Stomach (tissue), 19 donors: Measurements from ENCODE around the gene LRRC63. TPM values are rescaled to one million over a fixed set of nuclear protein-coding genes. Genes with fewer than 3 reads are reported as not detected.
"Not testable (repeated sequence)": the region's sequence is repeated elsewhere in the genome, so short reads cannot be mapped to it uniquely, and the experiment has no call there.

Source experiments
- DNase-seq, 2 donors: peaks; one replicate each; pipeline versions ENCODE4 v3.0.0 to v3.0.0-alpha.2; 2013 to 2019
- H3K27ac ChIP-seq, 5 donors: fragments of 200-600 bp in 4 of 5; sonication (generic) in 4 of 5; one replicate each; pipeline ENCODE4 v1.5.1; 2013 to 2019; ENCODE audit warnings: mild to moderate bottlenecking in 1 of 5, moderate library complexity in 1 of 5
- H3K27me3 ChIP-seq, 3 donors: fragments of 200-600 bp; sonication (generic); one replicate each; pipeline ENCODE4 v1.5.1; 2017 to 2019; ENCODE audit warnings: mixed run types in 1 of 3
- H3K36me3 ChIP-seq, 4 donors: fragments of 200-600 bp; sonication (generic); 1 replicate in 3 of 4; 2 replicates in 1 of 4; pipeline ENCODE4 v1.5.1; 2016 to 2019
- H3K4me1 ChIP-seq, 4 donors: fragments of 200-600 bp; sonication (generic); one replicate each; pipeline ENCODE4 v1.5.1; 2016 to 2019
- H3K4me3 ChIP-seq, 4 donors: fragments of 200-600 bp; sonication (generic) in 3 of 4; one replicate each; pipeline ENCODE4 v1.5.1; 2016 to 2019; ENCODE audit warnings: mild to moderate bottlenecking in 1 of 4
- H3K9me3 ChIP-seq, 4 donors: fragments of 200-600 bp; sonication (generic); one replicate each; pipeline ENCODE4 v1.5.1; 2016 to 2019
- EP300 ChIP-seq: sonication (generic); formaldehyde crosslinking; IDR thresholded peaks from one replicate; pipeline ENCODE4 v1.6.1; 2017; ENCODE audit warnings: antibody characterized with exemption
- POLR2A ChIP-seq, 4 donors: fragments of 450-650 bp; IDR thresholded peaks; one replicate each; pipeline ENCODE4 v1.6.1; 2016; ENCODE audit warnings: antibody characterized with exemption in 4 of 4, control low read depth in 2 of 4, mild to moderate bottlenecking in 1 of 4, moderate library complexity in 1 of 4
- POLR2AphosphoS5 ChIP-seq, 3 donors: sonication (generic); formaldehyde crosslinking; IDR thresholded peaks; one replicate each; pipeline ENCODE4 v1.6.1; 2016; ENCODE audit warnings: antibody characterized with exemption in 3 of 3
- WGBS, 5 donors: extraction: QIAGEN DNeasy Blood & Tissue Kit in 3 of 5; methylation state at CpG; one replicate each; pipeline versions ENCODE4 v1.1.5 to v1.1.7; 2013 to 2018; 5-methylcytosine and 5-hydroxymethylcytosine counted together
- intact Hi-C: fragments of 100-400 bp; cut with DNase I; formaldehyde crosslinking; loops from one replicate; pipeline ENCODE4 v1.15.1; 2023; ENCODE audit warnings: low total_unique reads
- long read RNA-seq, 10 donors: transcript quantifications; one replicate each; lab custom pipeline, GENCODE V29; 2026
- polyA plus RNA-seq, 3 donors: library from polyadenylated mRNA; stranded (reverse); fragments of 200-250 nt; gene quantifications; one replicate each; pipeline ENCODE4 v1.2.3, GENCODE V29; 2013
- total RNA-seq, 5 donors: library from RNA; depleted of rRNA; stranded (reverse); fragments of >200 nt; gene quantifications; one replicate each; pipeline versions ENCODE4 v1.1.0 to v1.2.3, GENCODE V29; 2014 to 2016
- TF ChIP-seq, protein P1 (sequence below), 7 experiments: fragments of 450-650 bp in 4 of 7; fragments of 200-600 bp in 3 of 7; sonication (generic) in 3 of 7; IDR thresholded peaks; one replicate each; pipeline ENCODE4 v1.5.1; 2016 to 2019; ENCODE audit warnings: antibody characterized with exemption in 7 of 7, control low read depth in 2 of 7, mild to moderate bottlenecking in 1 of 7
- donor health status: healthy with polysubstance abuse.
- donor health status: Bipolar disorder and iron deficiency.
- donor health status: healthy.

Gene LRRC63, protein sequence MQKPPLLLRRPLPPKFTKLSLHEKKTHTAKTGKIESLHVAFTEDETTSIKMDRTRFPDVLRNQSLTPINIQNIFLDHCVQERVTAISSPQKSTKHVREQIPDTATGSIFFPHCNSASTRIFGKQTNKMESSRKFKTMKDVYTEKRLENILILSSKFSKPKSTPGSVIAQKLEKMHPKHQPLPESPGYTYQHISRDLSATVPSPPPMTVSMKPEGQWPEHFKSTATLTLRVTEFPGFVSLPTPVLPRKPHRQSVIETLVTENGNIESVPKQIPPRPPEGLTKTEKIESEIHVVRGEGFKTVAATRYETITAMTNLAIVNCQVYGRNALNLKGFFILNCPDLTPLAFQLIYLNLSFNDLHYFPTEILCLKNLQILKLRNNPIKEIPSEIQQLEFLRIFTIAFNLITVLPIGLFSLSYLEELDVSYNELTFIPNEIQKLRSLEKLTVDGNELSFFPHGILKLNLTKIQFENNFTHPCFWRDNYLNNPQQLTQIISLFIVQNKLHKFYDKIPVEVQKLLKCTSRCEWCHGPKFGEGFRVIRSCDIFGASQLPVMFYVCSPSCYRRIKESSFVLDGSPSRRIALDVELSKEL
- total RNA-seq, result under 1 TPM in 1 of 5 donors, not detected in 4; 0.73 TPM
- not detected for polyA plus RNA-seq
- long read RNA-seq, donor 1, result 0 reads
- long read RNA-seq, donor 2, result 0 reads
- long read RNA-seq, donor 3, result 0 reads
- long read RNA-seq, donor 4, result 0 reads
- long read RNA-seq, donor 5, result 0 reads
- long read RNA-seq, donor 6, result 0 reads
- long read RNA-seq, donor 7, result 0 reads
- long read RNA-seq, donor 8, result 0 reads
- long read RNA-seq, donor 9, result 0 reads
- long read RNA-seq, donor 10, result 0 reads

DNA sequence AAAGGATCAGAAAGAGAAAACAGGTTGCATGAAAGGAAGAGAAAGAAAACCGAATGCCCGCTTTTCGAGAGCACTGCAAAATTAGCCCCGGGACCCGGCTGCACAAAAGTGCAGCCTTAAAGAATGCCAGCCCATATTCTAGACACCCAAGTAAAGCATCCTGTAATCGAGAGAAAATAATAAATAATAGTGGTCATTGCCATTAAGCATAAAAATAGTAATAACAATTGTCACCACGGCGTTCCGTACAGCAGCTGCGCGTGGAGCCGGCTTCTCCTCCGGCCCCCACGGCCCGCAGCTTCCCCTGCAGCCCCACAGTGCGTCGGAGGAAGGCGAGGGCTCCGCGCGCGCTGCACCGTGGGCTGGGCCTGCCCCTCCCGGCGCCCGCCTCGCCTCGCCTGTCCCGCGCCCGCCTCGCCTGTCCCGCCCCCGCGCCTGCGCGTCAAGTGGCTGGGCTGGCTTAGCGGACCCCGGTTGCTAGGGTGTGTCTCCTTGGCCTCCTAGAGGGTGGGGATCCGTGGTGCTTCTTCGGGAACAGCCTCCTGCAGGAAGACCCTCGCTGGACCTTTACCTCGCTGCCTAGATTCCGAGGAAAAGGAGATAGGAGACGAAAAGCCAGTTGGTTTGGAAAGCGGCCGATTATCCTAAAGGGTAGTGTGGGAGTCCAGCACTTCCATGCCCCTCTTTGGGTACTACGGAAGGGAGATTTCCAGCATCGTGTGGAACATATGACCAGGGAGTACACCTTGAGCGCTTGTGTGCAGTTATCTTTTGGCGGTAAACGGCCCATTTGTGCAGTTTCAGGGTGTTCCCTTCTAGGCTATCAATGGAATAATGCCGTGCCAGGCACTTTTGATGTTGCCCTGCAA, at the start of gene LRRC63:
LRRC63 (plus strand) TSS at position 446 of the 869 bp plus-strand sequence. CDS start 1,107 bp downstream, outside the sequence.
- H3K27ac ChIP-seq, result peak within 1 kb of the TSS in 4 of 5 donors; percentile 52 to 64 (median 61)
- no peaks in the 10 kb centered on the region for H3K36me3 ChIP-seq
- H3K9me3 ChIP-seq, result peaks cover 0 to under 1% (median under 1%) of the 10 kb centered on the region in 4 donors
- H3K4me1 ChIP-seq, result peaks cover 0 to 20% (median 14%) of the 10 kb centered on the region in 4 donors
- H3K27me3 ChIP-seq, result no peaks in the 10 kb centered on the region
- WGBS, 5 donors, result 1 to 3% (median 2%) methylated on average over 43 to 53 of the region's 53 CpGs
- peak in 2 of 3 donors; percentile 20 to 34 for TF ChIP-seq POLR2AphosphoS5 (IDR thresholded peaks at IDR 0.05)
- TF ChIP-seq POLR2A (IDR thresholded peaks at IDR 0.05), result no peak
- peak; percentile 87 to 93 for DNase-seq
- intact Hi-C loops, result no loop called here
- H3K4me3 ChIP-seq, result peak within 1 kb of the TSS; percentile 47 to 63 (median 56)

DNA sequence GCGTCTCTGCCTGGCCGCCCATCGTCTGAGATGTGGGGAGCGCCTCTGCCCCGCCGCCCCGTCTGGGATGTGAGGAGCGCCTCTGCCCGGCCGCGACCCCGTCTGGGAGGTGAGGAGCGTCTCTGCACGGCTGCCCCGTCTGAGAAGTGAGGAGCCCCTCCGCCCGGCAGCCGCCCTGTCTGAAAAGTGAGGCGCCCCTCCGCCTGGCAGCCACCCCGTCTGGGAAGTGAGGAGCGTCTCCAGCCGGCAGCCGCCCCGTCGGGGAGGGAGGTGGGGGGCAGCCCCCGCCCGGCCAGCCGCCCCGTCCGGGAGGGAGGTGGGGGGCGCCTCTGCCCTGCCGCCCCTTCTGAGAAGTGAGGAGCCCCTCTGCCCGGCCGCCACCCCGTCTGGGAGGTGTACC, 49.0 kb upstream of the LRRC63 start:
- WGBS, 5 donors, result 94 to 99% (median 97%) methylated on average over 20 to 36 of the region's 36 CpGs
- intact Hi-C loops, result not testable (repeated sequence)

DNA sequence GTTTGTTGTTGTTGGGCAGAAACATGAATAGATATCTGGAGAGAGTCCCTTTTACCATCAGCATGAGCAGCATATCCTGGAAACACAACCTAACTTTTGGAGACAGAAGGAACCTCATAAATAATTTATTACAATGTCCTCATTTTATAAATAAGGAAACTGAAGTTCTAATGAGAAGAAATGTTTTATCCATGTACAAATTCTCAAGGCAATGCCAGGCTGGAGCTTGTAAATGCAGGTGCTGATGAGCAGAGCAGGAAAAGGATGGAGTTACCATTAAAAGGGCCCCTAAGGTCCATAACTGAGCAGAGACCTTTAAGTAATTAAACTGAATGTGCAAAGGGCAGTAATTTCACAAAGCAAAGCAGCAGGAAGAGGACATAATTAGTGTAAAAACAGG, 47.1 kb upstream of the LRRC63 start:
- intact Hi-C loops, result no loop called here

More for the DNA sequence above, 49.0 kb upstream of the LRRC63 start:
- not testable (repeated sequence) for H3K27ac ChIP-seq, H3K27me3 ChIP-seq, DNase-seq, H3K4me3 ChIP-seq, H3K36me3 ChIP-seq, H3K9me3 ChIP-seq
- peaks cover 0 to 33% (median 3%) of the 10 kb centered on the region in 4 donors for H3K4me1 ChIP-seq

DNA sequence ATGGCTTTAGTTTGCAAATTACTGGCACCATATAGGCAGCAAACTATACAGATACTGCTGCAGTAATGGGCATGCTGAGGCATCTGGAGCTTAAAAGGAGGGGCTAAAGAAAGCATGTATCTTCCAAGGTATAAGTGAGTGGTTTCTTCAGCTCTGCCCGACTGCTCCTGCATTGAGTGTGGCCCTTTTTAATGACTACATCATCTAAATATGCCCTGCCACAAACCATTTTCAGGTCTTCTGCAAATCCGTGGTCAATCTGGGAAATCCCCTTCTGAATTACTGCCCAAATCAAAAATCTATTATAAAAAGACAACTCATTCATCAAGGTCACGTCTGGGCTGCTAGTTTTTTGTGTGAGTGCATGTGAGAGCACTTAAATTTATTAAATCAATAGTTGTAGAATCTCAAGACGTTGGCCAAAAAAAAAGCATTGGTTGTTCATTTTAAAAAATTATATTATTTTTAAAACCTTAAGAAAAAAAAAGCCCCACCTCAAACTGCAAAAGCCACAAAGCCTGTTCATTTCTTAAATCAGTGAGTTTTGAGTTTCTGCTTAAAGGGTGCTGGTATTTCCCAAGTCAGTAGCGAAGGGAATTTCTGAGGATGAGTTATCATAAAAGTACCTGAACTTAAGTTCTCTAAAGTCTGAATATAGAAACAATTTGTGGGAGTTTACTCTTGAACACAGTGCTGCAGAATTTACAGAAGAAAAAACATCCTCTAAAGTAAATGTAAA, 46.1 kb upstream of the LRRC63 start:
- intact Hi-C loops, result no loop called here
- H3K9me3 ChIP-seq, result no peaks in the 10 kb centered on the region
- H3K4me3 ChIP-seq, result no peak overlapping the region
- no peaks in the 10 kb centered on the region for H3K36me3 ChIP-seq
- H3K27me3 ChIP-seq, result no peaks in the 10 kb centered on the region
- H3K4me1 ChIP-seq, result peaks cover 0 to 40% (median under 1%) of the 10 kb centered on the region in 4 donors
- no peak for DNase-seq
- 50 to 62% (median 53%) methylated on average over 5 of the region's 5 CpGs for WGBS, 5 donors
- no peak for TF ChIP-seq EP300
- TF ChIP-seq, protein P1, sequence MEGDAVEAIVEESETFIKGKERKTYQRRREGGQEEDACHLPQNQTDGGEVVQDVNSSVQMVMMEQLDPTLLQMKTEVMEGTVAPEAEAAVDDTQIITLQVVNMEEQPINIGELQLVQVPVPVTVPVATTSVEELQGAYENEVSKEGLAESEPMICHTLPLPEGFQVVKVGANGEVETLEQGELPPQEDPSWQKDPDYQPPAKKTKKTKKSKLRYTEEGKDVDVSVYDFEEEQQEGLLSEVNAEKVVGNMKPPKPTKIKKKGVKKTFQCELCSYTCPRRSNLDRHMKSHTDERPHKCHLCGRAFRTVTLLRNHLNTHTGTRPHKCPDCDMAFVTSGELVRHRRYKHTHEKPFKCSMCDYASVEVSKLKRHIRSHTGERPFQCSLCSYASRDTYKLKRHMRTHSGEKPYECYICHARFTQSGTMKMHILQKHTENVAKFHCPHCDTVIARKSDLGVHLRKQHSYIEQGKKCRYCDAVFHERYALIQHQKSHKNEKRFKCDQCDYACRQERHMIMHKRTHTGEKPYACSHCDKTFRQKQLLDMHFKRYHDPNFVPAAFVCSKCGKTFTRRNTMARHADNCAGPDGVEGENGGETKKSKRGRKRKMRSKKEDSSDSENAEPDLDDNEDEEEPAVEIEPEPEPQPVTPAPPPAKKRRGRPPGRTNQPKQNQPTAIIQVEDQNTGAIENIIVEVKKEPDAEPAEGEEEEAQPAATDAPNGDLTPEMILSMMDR (IDR thresholded peaks at IDR 0.05), result no peak
- no peak for TF ChIP-seq POLR2AphosphoS5 (IDR thresholded peaks at IDR 0.05)
- no peak for TF ChIP-seq POLR2A (IDR thresholded peaks at IDR 0.05)
- H3K27ac ChIP-seq, result no peak overlapping the region

More for the DNA sequence above, 47.1 kb upstream of the LRRC63 start:
- no peak overlapping the region for H3K27ac ChIP-seq
- peaks cover 0 to 43% (median 3%) of the 10 kb centered on the region in 4 donors for H3K4me1 ChIP-seq
- no peaks in the 10 kb centered on the region for H3K36me3 ChIP-seq
- H3K4me3 ChIP-seq, result no peak overlapping the region
- DNase-seq, result no peak
- TF ChIP-seq, protein P1 (IDR thresholded peaks at IDR 0.05), result no peak
- no peak for TF ChIP-seq POLR2A (IDR thresholded peaks at IDR 0.05)
- no peak for TF ChIP-seq EP300
- TF ChIP-seq POLR2AphosphoS5 (IDR thresholded peaks at IDR 0.05), result no peak
- H3K9me3 ChIP-seq, result no peaks in the 10 kb centered on the region
- no peaks in the 10 kb centered on the region for H3K27me3 ChIP-seq
